ENCODE data around the gene MB. TPM values are rescaled to one million over a fixed set of nuclear protein-coding genes. Genes with fewer than 3 reads are reported as not detected.

MB gene
- polyA plus RNA-seq, 2 of the 4 experiments (the other 2 are of a cell fraction), result 6.9 to 12.1 TPM

DNA sequence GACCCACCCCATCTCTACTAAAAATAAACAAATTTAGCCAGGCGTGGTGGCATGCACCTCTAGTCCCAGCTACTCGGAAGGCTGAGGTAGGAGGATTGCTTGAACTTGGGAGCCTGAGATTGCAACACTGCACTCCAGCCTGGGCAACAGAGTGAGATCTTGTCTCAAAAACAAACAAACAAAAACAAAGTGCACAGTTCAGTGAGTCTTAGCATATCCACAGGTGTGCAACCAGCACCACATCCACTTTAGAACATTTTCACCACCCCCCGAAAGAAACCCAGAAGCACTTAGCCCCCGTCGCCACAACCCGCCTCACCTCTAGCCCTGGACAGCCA lies 27.4 kb downstream of the MB start:
- peaks cover 67% of the 10 kb centered on the region for H3K4me1 ChIP-seq
- H3K9me3 ChIP-seq, result peaks cover 4% of the 10 kb centered on the region; the same call in 1 of the 3 replicates
- DNase-seq (ENCODE audit: low read depth in 1 of 2, low spot score in 1 of 2) (no peak), FAIRE-seq (no peak), ATAC-seq (0 out of 6 replicates have a peak, but pooled peaks of 1 of the 2 experiments have one; percentile 2)
- TF ChIP-seq JUNB (IDR thresholded peaks at IDR 0.05), result no peak
- no peak for TF ChIP-seq ZFP36 (IDR thresholded peaks at IDR 0.05; ENCODE audit: borderline replicate concordance, partially characterized antibody)
- peak; percentile 69 for TF ChIP-seq GATA3 (IDR thresholded peaks at IDR 0.05; ENCODE audit: borderline replicate concordance)
- TF ChIP-seq HEYL (CRISPR knock-in tag; IDR thresholded peaks at IDR 0.05), result no peak
- no peak for TF ChIP-seq BHLHE40 (IDR thresholded peaks at IDR 0.05; ENCODE audit: low read depth, low read length)
- no peak for TF ChIP-seq E2F6 (IDR thresholded peaks at IDR 0.05; ENCODE audit: borderline replicate concordance, low read depth)
- no peak for TF ChIP-seq SMC3 (IDR thresholded peaks at IDR 0.05)
- no peak for TF ChIP-seq FOSL2 (IDR thresholded peaks at IDR 0.05)
- TF ChIP-seq FOSL2 (CRISPR knock-in tag; IDR thresholded peaks at IDR 0.05), result no peak
- no peak for TF ChIP-seq MYC (IDR thresholded peaks at IDR 0.05; ENCODE audit: borderline replicate concordance, low read length)
- TF ChIP-seq, protein P1, sequence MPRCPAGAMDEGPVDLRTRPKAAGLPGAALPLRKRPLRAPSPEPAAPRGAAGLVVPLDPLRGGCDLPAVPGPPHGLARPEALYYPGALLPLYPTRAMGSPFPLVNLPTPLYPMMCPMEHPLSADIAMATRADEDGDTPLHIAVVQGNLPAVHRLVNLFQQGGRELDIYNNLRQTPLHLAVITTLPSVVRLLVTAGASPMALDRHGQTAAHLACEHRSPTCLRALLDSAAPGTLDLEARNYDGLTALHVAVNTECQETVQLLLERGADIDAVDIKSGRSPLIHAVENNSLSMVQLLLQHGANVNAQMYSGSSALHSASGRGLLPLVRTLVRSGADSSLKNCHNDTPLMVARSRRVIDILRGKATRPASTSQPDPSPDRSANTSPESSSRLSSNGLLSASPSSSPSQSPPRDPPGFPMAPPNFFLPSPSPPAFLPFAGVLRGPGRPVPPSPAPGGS (IDR thresholded peaks at IDR 0.05), result no peak
- TF ChIP-seq TP53 (CRISPR knock-in tag; IDR thresholded peaks at IDR 0.05), result no peak
- peak; percentile 65 to 96 for TF ChIP-seq CEBPB (IDR thresholded peaks at IDR 0.05)
- 43% methylated on average over 6 of the region's 6 CpGs for WGBS (ENCODE audit: missing lambda C conversion rate)
- CTCF ChIA-PET, result interaction anchor here (1.0 to 4.4 kb wide), 3 partner anchors 13 to 159 kb away, joined by 3 to 24 read pairs (median 9); no protein-coding TSS in a partner anchor
- H3K4me2 ChIP-seq, result peak overlapping the region; percentile 64
- POLR2A ChIA-PET, result interaction anchor here (1.2 to 1.6 kb wide), 2 partner anchors 38 to 239 kb away, joined by 4 read pairs; no protein-coding TSS in a partner anchor
- no peak overlapping the region for H3K4me3 ChIP-seq
- peak overlapping the region; percentile 97 to 99 for H3K27ac ChIP-seq

DNA sequence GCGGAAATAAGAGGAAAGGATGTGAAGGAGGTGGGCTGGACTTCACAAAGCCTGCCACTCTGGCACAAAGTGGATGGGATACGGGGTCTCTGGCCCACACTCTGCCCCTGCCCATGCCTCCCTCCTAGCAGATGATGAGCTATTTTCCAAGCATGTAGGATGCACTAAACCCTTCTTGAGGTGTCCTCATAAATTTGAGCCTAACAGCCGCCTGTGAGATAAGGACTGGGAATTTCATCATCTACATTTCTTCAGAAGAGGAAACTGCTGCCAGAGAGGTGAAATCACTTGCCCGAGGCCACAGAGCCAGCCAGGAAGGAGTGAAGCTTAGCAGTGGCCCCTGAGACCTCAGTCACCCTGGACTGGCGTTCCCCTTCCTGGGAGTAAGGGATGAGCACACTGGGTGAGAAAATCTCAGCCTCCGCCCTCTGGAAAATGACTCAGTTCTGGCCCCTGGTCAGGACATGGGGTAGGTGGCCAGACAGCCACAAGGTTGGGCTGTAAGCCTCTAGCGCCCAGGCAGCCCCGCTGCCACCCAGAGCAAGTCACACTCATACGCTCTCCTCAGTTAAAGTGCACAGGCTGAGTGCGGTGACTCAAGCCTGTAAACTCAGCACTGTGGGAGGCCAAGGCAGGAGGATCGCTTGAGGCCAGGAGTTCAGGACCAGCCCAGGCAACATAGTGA lies 27.9 kb downstream of the MB start:
- Histone ChIP-seq H3K9me3 (peaks cover 4% of the 10 kb centered on the region; the same call in 1 of the 3 replicates), H3K4me1 (peaks cover 67% of the 10 kb centered on the region), H3K27ac (peak overlapping the region; percentile 97 to 99), H3K4me3 (no peak overlapping the region), H3K4me2 (peak overlapping the region; percentile 78)
- CTCF ChIA-PET, result interaction anchor here (0.8 to 4.4 kb wide), 5 partner anchors 14 to 158 kb away, joined by 3 to 24 read pairs (median 4); no protein-coding TSS in a partner anchor
- FAIRE-seq (no peak), ATAC-seq (peak; percentile 94 to 95), DNase-seq (ENCODE audit: low read depth in 1 of 2, low spot score in 1 of 2) (peak; percentile 87 to 97)
- POLR2A ChIA-PET, result interaction anchor here (0.5 to 1.6 kb wide), 5 partner anchors 33 to 238 kb away, joined by 3 to 4 read pairs (median 4); no protein-coding TSS in a partner anchor
- 3% methylated on average over 8 of the region's 11 CpGs for WGBS (ENCODE audit: missing lambda C conversion rate)
- TF ChIP-seq CBX2 (IDR thresholded peaks at IDR 0.05; ENCODE audit: borderline replicate concordance, low read depth) (no peak), SREBF2 (IDR thresholded peaks at IDR 0.05) (no peak), MYC (IDR thresholded peaks at IDR 0.05; ENCODE audit: borderline replicate concordance, low read length) (no peak), HEYL (CRISPR knock-in tag; IDR thresholded peaks at IDR 0.05) (peak; percentile 41; the same call in 1 of the 2 replicates), PHF8 (IDR thresholded peaks at IDR 0.05; ENCODE audit: borderline replicate concordance, low read depth) (no peak), HOXB5 (CRISPR knock-in tag; IDR thresholded peaks at IDR 0.05) (no peak), RFX5 (IDR thresholded peaks at IDR 0.05) (no peak), GATA3 (IDR thresholded peaks at IDR 0.05; ENCODE audit: borderline replicate concordance) (peak; percentile 92), JUNB (IDR thresholded peaks at IDR 0.05) (peak; percentile 84), POLR2A (IDR thresholded peaks at IDR 0.05; ENCODE audit: low read length) (no peak), CEBPB (IDR thresholded peaks at IDR 0.05) (peak; percentile 82 to 96), CHD2 (IDR thresholded peaks at IDR 0.05; ENCODE audit: low read length, partially characterized antibody) (no peak), FOSL2 (IDR thresholded peaks at IDR 0.05) (peak; percentile 81), FOSL2 (CRISPR knock-in tag; IDR thresholded peaks at IDR 0.05) (peak; percentile 87), NR3C1 (IDR thresholded peaks at IDR 0.05) (no peak), HES2 (IDR thresholded peaks at IDR 0.05) (peak; percentile 67; the same call in 1 of the 2 replicates), RCOR1 (IDR thresholded peaks at IDR 0.05; ENCODE audit: low read depth, low read length) (0 out of 2 replicates have a peak, but pooled peaks have one; percentile 44), JUN (IDR thresholded peaks at IDR 0.05) (peak; percentile 83 to 89; a peak in 4 of 5 replicates), HOXB13 (CRISPR knock-in tag; IDR thresholded peaks at IDR 0.05; ENCODE audit: low read depth) (0 out of 2 replicates have a peak, but pooled peaks have one; percentile 32), RAD21 (conservative IDR thresholded peaks at IDR 0.05 in 1 of 2, IDR thresholded peaks at IDR 0.05 in 1 of 2) (peak; percentile 19 to 39; a peak in 3 of 5 replicates), MAFK (IDR thresholded peaks at IDR 0.05; ENCODE audit: partially characterized antibody) (peak; percentile 4), KDM5A (IDR thresholded peaks at IDR 0.05) (no peak), ZNF302 (CRISPR knock-in tag; IDR thresholded peaks at IDR 0.05) (no peak), ZC3H11A (IDR thresholded peaks at IDR 0.05) (no peak), POLR2AphosphoS2 (conservative IDR thresholded peaks at IDR 0.05; ENCODE audit: low read length) (no peak)
- TF ChIP-seq, protein P1 (IDR thresholded peaks at IDR 0.05), result peak; percentile 67; the same call in 1 of the 3 replicates
- TF ChIP-seq, protein P2, sequence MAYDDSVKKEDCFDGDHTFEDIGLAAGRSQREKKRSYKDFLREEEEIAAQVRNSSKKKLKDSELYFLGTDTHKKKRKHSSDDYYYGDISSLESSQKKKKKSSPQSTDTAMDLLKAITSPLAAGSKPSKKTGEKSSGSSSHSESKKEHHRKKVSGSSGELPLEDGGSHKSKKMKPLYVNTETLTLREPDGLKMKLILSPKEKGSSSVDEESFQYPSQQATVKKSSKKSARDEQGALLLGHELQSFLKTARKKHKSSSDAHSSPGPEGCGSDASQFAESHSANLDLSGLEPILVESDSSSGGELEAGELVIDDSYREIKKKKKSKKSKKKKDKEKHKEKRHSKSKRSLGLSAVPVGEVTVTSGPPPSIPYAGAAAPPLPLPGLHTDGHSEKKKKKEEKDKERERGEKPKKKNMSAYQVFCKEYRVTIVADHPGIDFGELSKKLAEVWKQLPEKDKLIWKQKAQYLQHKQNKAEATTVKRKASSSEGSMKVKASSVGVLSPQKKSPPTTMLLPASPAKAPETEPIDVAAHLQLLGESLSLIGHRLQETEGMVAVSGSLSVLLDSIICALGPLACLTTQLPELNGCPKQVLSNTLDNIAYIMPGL (CRISPR knock-in tag; IDR thresholded peaks at IDR 0.05; ENCODE audit: borderline replicate concordance), result no peak
